H9 (cell line): ENCODE results near the gene DCT. TPM values are rescaled to one million over a fixed set of nuclear protein-coding genes. Genes with fewer than 3 reads are reported as not detected.

Source experiments
- DNase-seq: peaks from one replicate; pipeline ENCODE4 v3.0.0-alpha.2; 2017
- H2AFZ ChIP-seq: one replicate; pipeline ENCODE4 v1.6.1; 2013; ENCODE audit warnings: mild to moderate bottlenecking, low read length, control low read depth, moderate library complexity
- H2AK5ac ChIP-seq: 2 replicates; pipeline ENCODE4 v1.6.1; 2013; ENCODE audit warnings: low read length, control low read depth, mixed read lengths; ENCODE audit not compliant: insufficient read length
- H2BK120ac ChIP-seq: one replicate; pipeline ENCODE4 v1.6.1; 2013; ENCODE audit warnings: low read depth, mild to moderate bottlenecking, low read length, control low read depth, inconsistent platforms; ENCODE audit not compliant: poor library complexity, severe bottlenecking
- H2BK12ac ChIP-seq: 2 replicates; pipeline ENCODE4 v1.6.1; 2013; ENCODE audit warnings: low read length, control low read depth, mixed read lengths, low read depth; ENCODE audit not compliant: insufficient read length
- H2BK15ac ChIP-seq: 2 replicates; pipeline ENCODE4 v1.6.1; 2013; ENCODE audit warnings: low read depth, low read length, control low read depth
- H2BK20ac ChIP-seq: one replicate; pipeline ENCODE4 v1.6.1; 2013; ENCODE audit warnings: low read depth, mild to moderate bottlenecking, low read length, control low read depth, inconsistent platforms; ENCODE audit not compliant: poor library complexity, severe bottlenecking
- H2BK5ac ChIP-seq: 2 replicates; pipeline ENCODE4 v1.6.1; 2013; ENCODE audit warnings: low read length, control low read depth, mixed read lengths; ENCODE audit not compliant: insufficient read length
- H3K14ac ChIP-seq: 2 replicates; pipeline ENCODE4 v1.6.1; 2013; ENCODE audit warnings: low read length, control low read depth; ENCODE audit not compliant: insufficient read depth
- H3K18ac ChIP-seq: 2 replicates; pipeline ENCODE4 v1.6.1; 2013; ENCODE audit warnings: low read depth, mild to moderate bottlenecking, mixed read lengths, low read length, control low read depth; ENCODE audit not compliant: insufficient read length
- H3K23ac ChIP-seq: 2 replicates; pipeline ENCODE4 v1.6.1; 2013; ENCODE audit warnings: low read length, control low read depth, mixed read lengths, low read depth; ENCODE audit not compliant: insufficient read length
- H3K23me2 ChIP-seq: 2 replicates; pipeline ENCODE4 v1.6.1; 2013; ENCODE audit warnings: low read depth, mild to moderate bottlenecking, mixed read lengths, low read length, control low read depth; ENCODE audit not compliant: insufficient read length, poor library complexity, severe bottlenecking
- H3K27ac ChIP-seq: 2 replicates; pipeline ENCODE4 v1.5.1; 2013; ENCODE audit warnings: low read length, control low read depth, mixed read lengths, low read depth; ENCODE audit not compliant: insufficient read length
- H3K27me3 ChIP-seq: 2 replicates; pipeline ENCODE4 v1.6.1; 2013; ENCODE audit warnings: low read length, control low read depth, inconsistent platforms; ENCODE audit not compliant: insufficient read depth
- H3K4ac ChIP-seq: 2 replicates; pipeline ENCODE4 v1.6.1; 2013; ENCODE audit warnings: low read depth, mild to moderate bottlenecking, control low read depth, inconsistent platforms, low read length, moderate library complexity
- H3K4me1 ChIP-seq: 2 replicates; pipeline ENCODE4 v1.6.1; 2013; ENCODE audit warnings: low read length, control low read depth, inconsistent platforms; ENCODE audit not compliant: insufficient read depth
- H3K4me2 ChIP-seq: 2 replicates; pipeline ENCODE4 v1.6.1; 2013; ENCODE audit warnings: low read length, control low read depth, mixed read lengths; ENCODE audit not compliant: insufficient read length, insufficient read depth
- H3K56ac ChIP-seq: 2 replicates; pipeline ENCODE4 v1.6.1; 2013; ENCODE audit warnings: low read depth, mild to moderate bottlenecking, mixed read lengths, low read length, control low read depth; ENCODE audit not compliant: insufficient read length
- H3K79me1 ChIP-seq: 2 replicates; pipeline ENCODE4 v1.6.1; 2013; ENCODE audit warnings: low read depth, mild to moderate bottlenecking, moderate library complexity, low read length, control low read depth, inconsistent platforms; ENCODE audit not compliant: insufficient read depth, poor library complexity, severe bottlenecking
- H3K79me2 ChIP-seq: 2 replicates; pipeline ENCODE4 v1.6.1; 2013; ENCODE audit warnings: low read length, control low read depth, inconsistent platforms; ENCODE audit not compliant: insufficient read depth
- H3K9ac ChIP-seq: 2 replicates; pipeline ENCODE4 v1.6.1; 2013; ENCODE audit warnings: low read length, control low read depth, mixed read lengths; ENCODE audit not compliant: insufficient read length; ENCODE audit errors: extremely low read depth
- H3K9me3 ChIP-seq: one replicate; pipeline ENCODE4 v1.6.1; 2013; ENCODE audit warnings: low read depth, low read length, inconsistent platforms; ENCODE audit not compliant: control insufficient read depth
- H3T11ph ChIP-seq: one replicate; pipeline ENCODE4 v1.6.1; 2013; ENCODE audit warnings: mild to moderate bottlenecking, low read length, control low read depth, inconsistent platforms
- H4K20me1 ChIP-seq: one replicate; pipeline ENCODE4 v1.6.1; 2013; ENCODE audit not compliant: control insufficient read depth, insufficient read length, insufficient read depth
- H4K5ac ChIP-seq: 2 replicates; pipeline ENCODE4 v1.6.1; 2013; ENCODE audit warnings: low read depth, mild to moderate bottlenecking, mixed read lengths, low read length, control low read depth; ENCODE audit not compliant: insufficient read length
- H4K8ac ChIP-seq: replicated peaks from 2 replicates; pipeline ENCODE4 v1.6.1; 2013; ENCODE audit warnings: low read length, control low read depth, mixed read lengths, low read depth; ENCODE audit not compliant: insufficient read length
- H4K91ac ChIP-seq: 2 replicates; pipeline ENCODE4 v1.6.1; 2013; ENCODE audit warnings: low read depth, mild to moderate bottlenecking, moderate library complexity, mixed read lengths, low read length, control low read depth; ENCODE audit not compliant: insufficient read length
- H3K27ac Mint-ChIP-seq, 3 experiments: 2 replicates in 2 of 3; 3 replicates in 1 of 3; pipeline ENCODE4 v1.8.0; 2020 to 2021; ENCODE audit warnings: mixed read lengths in 3 of 3, mild to moderate bottlenecking in 1 of 3, moderate library complexity in 1 of 3
- H3K27me3 Mint-ChIP-seq: 2 replicates; pipeline ENCODE4 v1.8.0; 2021; ENCODE audit warnings: low read depth, mild to moderate bottlenecking, moderate library complexity, mixed read lengths
- H3K36me3 Mint-ChIP-seq, 3 experiments: 2 replicates in 2 of 3; 3 replicates in 1 of 3; pipeline ENCODE4 v1.8.0; 2020 to 2021; ENCODE audit warnings: low read depth in 3 of 3, mixed read lengths in 3 of 3; ENCODE audit not compliant: insufficient read depth in 1 of 3
- H3K4me1 Mint-ChIP-seq, 2 experiments: 2 replicates each; pipeline ENCODE4 v1.8.0; 2020; ENCODE audit warnings: mixed read lengths in 2 of 2
- H3K4me3 Mint-ChIP-seq, 2 experiments: 2 replicates in 1 of 2; 3 replicates in 1 of 2; pipeline ENCODE4 v1.8.0; 2020 to 2021; ENCODE audit warnings: mild to moderate bottlenecking in 2 of 2, mixed read lengths in 2 of 2, moderate library complexity in 1 of 2
- H3K9me3 Mint-ChIP-seq, 2 experiments: 2 replicates in 1 of 2; 3 replicates in 1 of 2; pipeline ENCODE4 v1.8.0; 2020; ENCODE audit warnings: mild to moderate bottlenecking in 2 of 2, mixed read lengths in 2 of 2, moderate library complexity in 1 of 2
- WGBS: extraction: QIAGEN DNeasy Blood & Tissue Kit; methylation state at CpG from one replicate; pipeline ENCODE4 v1.1.7; 2013; ENCODE audit warnings: missing lambda C conversion rate, low lambda C conversion rate, mixed read lengths; ENCODE audit not compliant: insufficient read length; ENCODE audit errors: extremely low coverage; 5-methylcytosine and 5-hydroxymethylcytosine counted together
- total RNA-seq: library from RNA; stranded (reverse); gene quantifications from 2 replicates; pipeline ENCODE4 v1.2.1, GENCODE V29; 2021
- TF ChIP-seq, protein P1 (sequence below): fragments of 200-600 bp; sonication (generic); conservative IDR thresholded peaks from 3 replicates; pipeline ENCODE4 v1.8.0; 2021; ENCODE audit warnings: antibody characterized with exemption, mild to moderate bottlenecking

The DCT gene
- total RNA-seq, 1 experiment from 2014 or later: not detected

DNA sequence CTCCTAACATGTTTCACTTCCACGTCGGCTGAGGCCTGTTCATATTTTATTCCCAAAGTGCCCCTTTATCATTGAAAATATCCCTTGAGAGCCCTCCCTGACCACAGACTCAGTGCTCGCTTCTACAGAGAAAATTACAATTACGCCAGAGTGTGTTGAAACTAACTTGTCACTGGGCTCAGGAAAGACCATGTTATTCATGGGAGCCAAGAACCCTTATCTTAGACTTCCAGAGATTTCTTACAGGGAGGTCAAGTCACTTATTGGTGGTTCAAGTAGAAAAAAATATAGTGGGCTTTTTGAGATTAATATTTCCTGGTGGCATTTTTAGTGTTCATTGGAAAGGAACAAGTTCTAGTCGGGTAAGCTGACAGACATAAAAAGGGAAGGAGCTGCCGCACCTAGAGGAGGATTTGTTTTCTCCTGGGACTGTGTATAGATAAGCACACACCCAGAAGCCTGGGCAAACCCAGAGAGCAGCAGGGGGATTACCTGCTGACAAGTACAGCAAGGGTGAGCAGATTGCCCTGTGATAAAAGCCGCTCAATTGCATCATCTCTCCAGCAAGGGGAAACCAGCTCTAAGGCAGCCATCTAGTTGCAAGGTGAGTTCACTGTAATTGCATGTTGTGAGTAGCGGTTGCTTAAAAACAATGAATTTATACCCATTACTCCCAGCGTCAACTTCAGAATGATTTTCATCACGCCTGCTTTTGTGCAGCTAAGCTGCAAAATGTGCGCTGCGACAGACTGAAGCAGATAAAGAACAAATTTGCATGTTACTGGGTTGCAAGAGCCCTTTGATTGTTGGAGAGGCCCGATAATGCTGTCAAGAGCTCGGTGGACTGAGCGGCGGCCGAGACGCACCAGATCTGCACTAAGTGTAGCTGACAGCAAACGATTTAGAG lies 46.2 kb downstream of the DCT start:
- no peaks in the 10 kb centered on the region for H3K27me3 Mint-ChIP-seq

More for the DNA sequence above, 46.2 kb downstream of the DCT start:
- H3K9me3 Mint-ChIP-seq: no peaks in the 10 kb centered on the region
- no peak overlapping the region for H4K8ac ChIP-seq
- no peaks in the 10 kb centered on the region for H3K9me3 ChIP-seq
- no peak overlapping the region for H3K4me2 ChIP-seq
- H3K27ac ChIP-seq: no peak overlapping the region
- peak; percentile 41 for DNase-seq
- H3K27ac Mint-ChIP-seq: peak overlapping the region; percentile 27 to 48 (median 37); a peak in 3 of 7 replicates
- no peak overlapping the region for H3K4me3 Mint-ChIP-seq
- no peak overlapping the region for H3K23ac ChIP-seq
- no peak overlapping the region for H3K18ac ChIP-seq
- no peak overlapping the region for H3K14ac ChIP-seq
- H4K20me1 ChIP-seq: no peaks in the 10 kb centered on the region
- no peak overlapping the region for H2BK5ac ChIP-seq
- no peaks in the 10 kb centered on the region for H3K79me2 ChIP-seq
- no peak overlapping the region for H2BK20ac ChIP-seq
- H4K5ac ChIP-seq: no peak overlapping the region
- H3K4ac ChIP-seq: no peak overlapping the region
- no peak overlapping the region for H2BK15ac ChIP-seq
- no peaks in the 10 kb centered on the region for H3K36me3 Mint-ChIP-seq
- H3K56ac ChIP-seq: no peak overlapping the region
- no peaks in the 10 kb centered on the region for H3K79me1 ChIP-seq
- no peak overlapping the region for H4K91ac ChIP-seq
- no peaks in the 10 kb centered on the region for H3K27me3 ChIP-seq
- no peak overlapping the region for H2AFZ ChIP-seq
- no peak overlapping the region for H2AK5ac ChIP-seq
- no peak overlapping the region for H3T11ph ChIP-seq
- peaks cover 13 to 15% of the 10 kb centered on the region in 2 experiments for H3K4me1 Mint-ChIP-seq
- WGBS: no CpG with 5 or more reads among the region's 19 CpGs
- H2BK120ac ChIP-seq: no peak overlapping the region
- H3K4me1 ChIP-seq: no peaks in the 10 kb centered on the region; the same call in 1 of the 2 replicates
- H3K9ac ChIP-seq: no peak overlapping the region
- H3K23me2 ChIP-seq: no peaks in the 10 kb centered on the region
- H2BK12ac ChIP-seq: peak overlapping the region; percentile 25
- TF ChIP-seq, protein P1, sequence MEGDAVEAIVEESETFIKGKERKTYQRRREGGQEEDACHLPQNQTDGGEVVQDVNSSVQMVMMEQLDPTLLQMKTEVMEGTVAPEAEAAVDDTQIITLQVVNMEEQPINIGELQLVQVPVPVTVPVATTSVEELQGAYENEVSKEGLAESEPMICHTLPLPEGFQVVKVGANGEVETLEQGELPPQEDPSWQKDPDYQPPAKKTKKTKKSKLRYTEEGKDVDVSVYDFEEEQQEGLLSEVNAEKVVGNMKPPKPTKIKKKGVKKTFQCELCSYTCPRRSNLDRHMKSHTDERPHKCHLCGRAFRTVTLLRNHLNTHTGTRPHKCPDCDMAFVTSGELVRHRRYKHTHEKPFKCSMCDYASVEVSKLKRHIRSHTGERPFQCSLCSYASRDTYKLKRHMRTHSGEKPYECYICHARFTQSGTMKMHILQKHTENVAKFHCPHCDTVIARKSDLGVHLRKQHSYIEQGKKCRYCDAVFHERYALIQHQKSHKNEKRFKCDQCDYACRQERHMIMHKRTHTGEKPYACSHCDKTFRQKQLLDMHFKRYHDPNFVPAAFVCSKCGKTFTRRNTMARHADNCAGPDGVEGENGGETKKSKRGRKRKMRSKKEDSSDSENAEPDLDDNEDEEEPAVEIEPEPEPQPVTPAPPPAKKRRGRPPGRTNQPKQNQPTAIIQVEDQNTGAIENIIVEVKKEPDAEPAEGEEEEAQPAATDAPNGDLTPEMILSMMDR: no peak
